HEK293 (cell line): ENCODE data around the gene FILIP1L.

Source experiments
- CTCF ChIA-PET: fragments of 350-600 bp; formaldehyde crosslinking; extraction: SDS; loops from one replicate; lab custom pipeline; 2021; ENCODE audit warnings: antibody characterized with exemption; lab: Yijun Ruan, JAX
- POLR2A ChIA-PET: fragments of 300-600 bp; formaldehyde crosslinking; extraction: SDS; loops from one replicate; lab custom pipeline; 2020; ENCODE audit warnings: antibody characterized with exemption, inconsistent platforms; lab: Yijun Ruan, JAX
- H3K27ac ChIP-seq: fragments of 200-500 bp; sonication (Bioruptor generic); 2 replicates; pipeline ENCODE4 v1.5.1; 2014; ENCODE audit warnings: low read depth, low read length, control low read depth, inconsistent platforms; ENCODE audit errors: extremely low read depth
- H3K36me3 ChIP-seq, 2 experiments: fragments of 200-500 bp in 1 of 2; sonication (Bioruptor generic) in 1 of 2; 1 replicate in 1 of 2; 2 replicates in 1 of 2; pipeline ENCODE4 v1.5.1; 2014 to 2017; ENCODE audit warnings: inconsistent platforms in 2 of 2, low read length in 2 of 2; ENCODE audit not compliant: control insufficient read depth in 2 of 2, insufficient read depth in 1 of 2
- H3K4me1 ChIP-seq: fragments of 200-500 bp; sonication (Bioruptor generic); 2 replicates; pipeline ENCODE4 v1.5.1; 2014; ENCODE audit warnings: mild to moderate bottlenecking, low read length, inconsistent platforms; ENCODE audit not compliant: control insufficient read depth, insufficient read depth
- H3K4me3 ChIP-seq: 2 replicates; pipeline ENCODE4 v1.5.1; 2011; ENCODE audit warnings: low read depth, mild to moderate bottlenecking, control low read depth, low read length, moderate library complexity
- H3K9me3 ChIP-seq: fragments of 200-500 bp; sonication (Bioruptor generic); 2 replicates; pipeline ENCODE4 v1.5.1; 2014; ENCODE audit warnings: low read depth, low read length, inconsistent platforms; ENCODE audit not compliant: control insufficient read depth, insufficient read depth
- BCL11A ChIP-seq: fragments of 450-650 bp; formaldehyde crosslinking; IDR thresholded peaks from 2 replicates; pipeline ENCODE4 v1.5.1; 2016; ENCODE audit warnings: low read depth, missing biosample characterization, missing genetic modification characterization
- CTCF ChIP-seq: fragments of 450-650 bp; formaldehyde crosslinking; IDR thresholded peaks from 2 replicates; pipeline ENCODE4 v1.5.1; 2016; ENCODE audit warnings: missing biosample characterization, missing genetic modification characterization
- IKZF3 ChIP-seq: fragments of 450-650 bp; IDR thresholded peaks from 2 replicates; pipeline ENCODE4 v1.5.0; 2018; ENCODE audit warnings: missing biosample characterization, mild to moderate bottlenecking, missing genetic modification characterization, moderate library complexity
- INSM2 ChIP-seq: fragments of 450-650 bp; formaldehyde crosslinking; IDR thresholded peaks from 2 replicates; pipeline ENCODE4 v1.5.1; 2016; ENCODE audit warnings: missing biosample characterization, missing genetic modification characterization
- MEIS1 ChIP-seq: sonication (generic); formaldehyde crosslinking; IDR thresholded peaks from 2 replicates; pipeline ENCODE4 v1.8.1; 2022; ENCODE audit warnings: missing genetic modification reagents, mild to moderate bottlenecking, borderline replicate concordance
- MZF1 ChIP-seq: fragments of 450-650 bp; formaldehyde crosslinking; IDR thresholded peaks from 2 replicates; pipeline ENCODE4 v1.5.1; 2017; ENCODE audit warnings: missing biosample characterization, missing genetic modification characterization, borderline replicate concordance
- OSR2 ChIP-seq: fragments of 450-650 bp; formaldehyde crosslinking; IDR thresholded peaks from 2 replicates; pipeline ENCODE4 v1.5.1; 2016; ENCODE audit warnings: missing biosample characterization, missing genetic modification characterization
- RBAK ChIP-seq: fragments of 450-650 bp; formaldehyde crosslinking; IDR thresholded peaks from 2 replicates; pipeline ENCODE4 v1.5.1; 2016; ENCODE audit warnings: missing biosample characterization, missing genetic modification characterization
- WT1 ChIP-seq: fragments of 450-650 bp; formaldehyde crosslinking; IDR thresholded peaks from 2 replicates; pipeline ENCODE4 v1.5.1; 2016; ENCODE audit warnings: missing biosample characterization, missing genetic modification characterization
- YY2 ChIP-seq: fragments of 450-650 bp; formaldehyde crosslinking; IDR thresholded peaks from 2 replicates; pipeline ENCODE4 v1.5.1; 2016; ENCODE audit warnings: missing biosample characterization, missing genetic modification characterization
- ZBTB1 ChIP-seq: fragments of 450-650 bp; formaldehyde crosslinking; IDR thresholded peaks from 2 replicates; pipeline ENCODE4 v1.5.1; 2016; ENCODE audit warnings: missing biosample characterization, missing genetic modification characterization
- ZBTB20 ChIP-seq: fragments of 450-650 bp; formaldehyde crosslinking; IDR thresholded peaks from 2 replicates; pipeline ENCODE4 v1.5.1; 2016; ENCODE audit warnings: missing biosample characterization, missing genetic modification characterization
- ZBTB44 ChIP-seq: fragments of 450-650 bp; IDR thresholded peaks from 2 replicates; pipeline ENCODE4 v1.5.1; 2018; ENCODE audit warnings: missing biosample characterization, mild to moderate bottlenecking, missing genetic modification characterization
- ZNF10 ChIP-seq: fragments of 450-650 bp; formaldehyde crosslinking; IDR thresholded peaks from 2 replicates; pipeline ENCODE4 v1.5.1; 2017; ENCODE audit warnings: missing biosample characterization, missing genetic modification characterization
- ZNF169 ChIP-seq: fragments of 450-650 bp; formaldehyde crosslinking; IDR thresholded peaks from 2 replicates; pipeline ENCODE4 v1.5.1; 2016; ENCODE audit warnings: missing biosample characterization, missing genetic modification characterization
- ZNF280D ChIP-seq: fragments of 450-650 bp; formaldehyde crosslinking; IDR thresholded peaks from 2 replicates; pipeline ENCODE4 v1.5.1; 2016; ENCODE audit warnings: missing biosample characterization, missing genetic modification characterization
- ZNF335 ChIP-seq: fragments of 450-650 bp; formaldehyde crosslinking; conservative IDR thresholded peaks from 2 replicates; pipeline ENCODE4 v1.5.1; 2016; ENCODE audit warnings: missing biosample characterization, missing genetic modification characterization
- ZNF341 ChIP-seq: fragments of 450-650 bp; formaldehyde crosslinking; IDR thresholded peaks from 2 replicates; pipeline ENCODE4; 2016; ENCODE audit warnings: low read depth, missing biosample characterization, missing genetic modification characterization
- ZNF37A ChIP-seq: fragments of 450-650 bp; IDR thresholded peaks from 2 replicates; pipeline ENCODE4 v1.5.1; 2018; ENCODE audit warnings: missing biosample characterization, missing genetic modification characterization
- ZNF513 ChIP-seq: fragments of 450-650 bp; IDR thresholded peaks from 2 replicates; pipeline ENCODE4 v1.5.1; 2018; ENCODE audit warnings: missing biosample characterization, missing genetic modification characterization
- ZNF600 ChIP-seq: fragments of 450-650 bp; formaldehyde crosslinking; IDR thresholded peaks from 2 replicates; pipeline ENCODE4 v1.5.1; 2016; ENCODE audit warnings: missing biosample characterization, missing genetic modification characterization
- ZNF654 ChIP-seq: fragments of 450-650 bp; formaldehyde crosslinking; IDR thresholded peaks from 2 replicates; pipeline ENCODE4 v1.5.1; 2016; ENCODE audit warnings: low read depth, missing biosample characterization, missing genetic modification characterization
- ZNF670 ChIP-seq: fragments of 450-650 bp; formaldehyde crosslinking; IDR thresholded peaks from 2 replicates; pipeline ENCODE4 v1.5.1; 2016; ENCODE audit warnings: missing biosample characterization, missing genetic modification characterization, low read depth
- ZNF792 ChIP-seq: fragments of 450-650 bp; formaldehyde crosslinking; IDR thresholded peaks from 2 replicates; pipeline ENCODE4 v1.5.1; 2016; ENCODE audit warnings: missing biosample characterization, missing genetic modification characterization
- ZNF830 ChIP-seq: fragments of 450-650 bp; IDR thresholded peaks from 2 replicates; pipeline ENCODE4 v1.5.0; 2018; ENCODE audit warnings: missing biosample characterization, missing genetic modification characterization, low read depth, mild to moderate bottlenecking, moderate library complexity
- ZSCAN23 ChIP-seq: fragments of 450-650 bp; formaldehyde crosslinking; IDR thresholded peaks from 2 replicates; pipeline ENCODE4 v1.5.1; 2016; ENCODE audit warnings: missing biosample characterization, missing genetic modification characterization

The FILIP1L gene

GRCh38 chr3:99789011-99789721 is 325.1 kb downstream of the FILIP1L start:
- ChIA-PET CTCF (interaction anchor here (0.6 to 1.6 kb wide), 14 partner anchors 10 to 870 kb away, joined by 3 to 8 read pairs (median 3); no protein-coding TSS in a partner anchor), POLR2A (no interaction called here)
- no peaks in the 10 kb centered on the region for H3K4me1 ChIP-seq
- no peak overlapping the region for H3K27ac ChIP-seq
- no peaks in the 10 kb centered on the region for H3K36me3 ChIP-seq
- no peaks in the 10 kb centered on the region for H3K9me3 ChIP-seq
- TF ChIP-seq ZNF341 (tag by site-specific recombination), result no peak
- TF ChIP-seq ZNF513 (tag by site-specific recombination), result no peak
- no peak for TF ChIP-seq MEIS1 (CRISPR knock-in tag)
- TF ChIP-seq ZNF10 (tag by site-specific recombination), result no peak
- TF ChIP-seq ZBTB1 (tag by site-specific recombination), result no peak
- TF ChIP-seq ZNF600 (tag by site-specific recombination), result no peak
- TF ChIP-seq ZNF335 (tag by site-specific recombination), result peak; percentile 58; the same call in 1 of the 2 replicates
- TF ChIP-seq ZNF280D (tag by site-specific recombination), result no peak
- TF ChIP-seq OSR2 (tag by site-specific recombination), result no peak
- TF ChIP-seq IKZF3 (tag by site-specific recombination), result no peak
- no peak for TF ChIP-seq ZNF792
- TF ChIP-seq ZNF830 (tag by site-specific recombination), result no peak
- no peak for TF ChIP-seq ZBTB44 (tag by site-specific recombination)
- TF ChIP-seq ZNF37A, result no peak
- TF ChIP-seq ZBTB20 (tag by site-specific recombination), result no peak
- no peak for TF ChIP-seq ZNF169
- no peak for TF ChIP-seq ZNF670
- TF ChIP-seq BCL11A (tag by site-specific recombination), result no peak
- no peak for TF ChIP-seq YY2 (tag by site-specific recombination)
- no peak for TF ChIP-seq INSM2 (tag by site-specific recombination)
- TF ChIP-seq CTCF (tag by site-specific recombination), result peak; percentile 40; the same call in 1 of the 2 replicates
- no peak for TF ChIP-seq ZSCAN23 (tag by site-specific recombination)
- no peak for TF ChIP-seq MZF1 (tag by site-specific recombination)
- no peak for TF ChIP-seq RBAK (tag by site-specific recombination)
- no peak for TF ChIP-seq WT1 (tag by site-specific recombination)
- peak; percentile 73 for TF ChIP-seq ZNF654 (tag by site-specific recombination)
- TF ChIP-seq, all 188 proteins: peak for 3
- H3K4me3 ChIP-seq, result no peak overlapping the region
